Skin of body (tissue), 2 donors: Measurements from ENCODE around the gene EVI5. TPM values are rescaled to one million over a fixed set of nuclear protein-coding genes. Genes with fewer than 3 reads are reported as not detected.
"Not testable (repeated sequence)": the region's sequence is repeated elsewhere in the genome, so short reads cannot be mapped to it uniquely, and the experiment has no call there.

ENCODE experiments used
- DNase-seq: peaks from one replicate; lab custom pipeline; 2025; lab: John Stamatoyannopoulos, UW
- total RNA-seq: library from RNA; depleted of rRNA; stranded (reverse); fragments of >200 nt; gene quantifications from one replicate; pipeline ENCODE4 v1.2.3, GENCODE V29; 2014

Gene EVI5
- total RNA-seq, 1 donor from 2014 or later: 67.5 TPM

GRCh38 chr1:92749024-92749634 is 35.8 kb downstream of the EVI5 start:
- DNase-seq: no peak

- DNase-seq: no peak
Measured at GRCh38 chr1:92748138-92748537, 36.8 kb downstream of the EVI5 start.

GRCh38 chr1:92747735-92748134 is 37.2 kb downstream of the EVI5 start:
- DNase-seq: no peak

GRCh38 chr1:92746255-92746654 is 38.7 kb downstream of the EVI5 start:
- DNase-seq: not testable (repeated sequence)

GRCh38 chr1:92743221-92743620 is 41.7 kb downstream of the EVI5 start:
- no peak for DNase-seq

- no peak for DNase-seq
Measured at GRCh38 chr1:92739669-92740524, 45.0 kb downstream of the EVI5 start.

GRCh38 chr1:92736395-92736794 is 48.5 kb downstream of the EVI5 start:
- DNase-seq: no peak

GRCh38 chr1:92730476-92730875 is 54.4 kb downstream of the EVI5 start:
- no peak for DNase-seq

- DNase-seq: no peak
Measured at GRCh38 chr1:92728697-92729096, 56.2 kb downstream of the EVI5 start.

GRCh38 chr1:92723713-92724112 is 61.2 kb downstream of the EVI5 start:
- not testable (repeated sequence) for DNase-seq

GRCh38 chr1:92721886-92722285 is 63.0 kb downstream of the EVI5 start:
- no peak for DNase-seq

GRCh38 chr1:92721157-92721556 is 63.8 kb downstream of the EVI5 start:
- not testable (repeated sequence) for DNase-seq

GRCh38 chr1:92715476-92715951 is 69.4 kb downstream of the EVI5 start:
- not testable (repeated sequence) for DNase-seq

GRCh38 chr1:92713939-92714338 is 71.0 kb downstream of the EVI5 start:
- no peak for DNase-seq

GRCh38 chr1:92711473-92712165 is 73.3 kb downstream of the EVI5 start:
- no peak for DNase-seq

- no peak for DNase-seq
Measured at GRCh38 chr1:92709738-92710137, 75.2 kb downstream of the EVI5 start.

- DNase-seq: no peak
Measured at GRCh38 chr1:92708368-92708950, 76.4 kb downstream of the EVI5 start.

GRCh38 chr1:92707709-92708108 is 77.2 kb downstream of the EVI5 start:
- DNase-seq: no peak

- no peak for DNase-seq
Measured at GRCh38 chr1:92707292-92707691, 77.6 kb downstream of the EVI5 start.

- DNase-seq: no peak
Measured at GRCh38 chr1:92705446-92705845, 79.5 kb downstream of the EVI5 start.

GRCh38 chr1:92701147-92701546 is 83.8 kb downstream of the EVI5 start:
- no peak for DNase-seq

- no peak for DNase-seq
Measured at GRCh38 chr1:92698932-92699331, 86.0 kb downstream of the EVI5 start.
